ENCODE measurements around the gene STAB2. TPM values are rescaled to one million over a fixed set of nuclear protein-coding genes. Genes with fewer than 3 reads are reported as not detected.
A peak's percentile ranks its signal among the peaks of the same experiment; 100 is the strongest.

Gene STAB2
- total and polyA plus RNA-seq, 2 of the 8 experiments (the other 6 are each of a cell fraction or from before 2014, with no cell fraction given): not detected

DNA sequence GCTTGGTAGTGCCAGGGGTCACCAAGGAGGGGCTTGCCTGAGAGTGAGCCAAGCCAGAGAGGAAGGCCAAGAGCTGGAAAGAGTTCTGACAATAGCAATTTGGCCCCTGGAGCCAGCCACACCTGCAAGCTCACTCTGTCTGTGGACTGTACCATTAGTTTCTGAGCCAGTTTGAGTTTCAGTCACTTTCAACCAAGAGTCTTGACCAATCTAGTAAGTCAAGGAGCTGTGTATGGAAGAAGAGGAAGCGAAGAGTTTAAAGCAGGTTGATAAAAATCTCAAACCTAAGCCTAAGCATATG lies 215.5 kb downstream of the STAB2 start:
- no peaks in the 10 kb centered on the region for H3K79me2 ChIP-seq (ENCODE audit: control insufficient read depth in 1 of 2, insufficient read depth in 2 of 2, low read length in 2 of 2)
- peak overlapping the region; percentile 24; the same call in 1 of the 2 replicates for H2BK5ac ChIP-seq (ENCODE audit: low read depth, low read length)
- no peak overlapping the region for H2AK5ac ChIP-seq (ENCODE audit: low read depth, low read length)
- H3K14ac ChIP-seq (ENCODE audit: insufficient read length): no peak overlapping the region
- H2AFZ ChIP-seq (ENCODE audit: low read length): no peak overlapping the region
- peaks cover 0 to 4% (median 0%) of the 10 kb centered on the region in 4 experiments; a peak in 3 of 7 replicates for H3K4me1 ChIP-seq (replicated peaks in 1 of 4; ENCODE audit: control insufficient read depth in 3 of 4, insufficient read depth in 4 of 4, low read length in 3 of 4)
- H3K23ac ChIP-seq (ENCODE audit: insufficient read length): no peak overlapping the region
- no peak for TF ChIP-seq ASH2L (IDR thresholded peaks at IDR 0.05; ENCODE audit: low read length)
- TF ChIP-seq NRF1 (IDR thresholded peaks at IDR 0.05; ENCODE audit: low read depth, low read length): no peak
- TF ChIP-seq RNF2 (IDR thresholded peaks at IDR 0.05; ENCODE audit: borderline replicate concordance, low read depth, low read length, missing control alignments, poor library complexity, severe bottlenecking): no peak
- no peak for TF ChIP-seq KDM1A (IDR thresholded peaks at IDR 0.05; ENCODE audit: borderline replicate concordance, low read length)
- no peak for TF ChIP-seq JUN (IDR thresholded peaks at IDR 0.05; ENCODE audit: low read depth, low read length)
- TF ChIP-seq CBX8 (IDR thresholded peaks at IDR 0.05; ENCODE audit: borderline replicate concordance, low read depth, low read length): no peak
- no peak for TF ChIP-seq CEBPB (IDR thresholded peaks at IDR 0.05; ENCODE audit: low read depth, low read length)
- TF ChIP-seq CHD2 (IDR thresholded peaks at IDR 0.05; ENCODE audit: low read length): no peak
- no peak for TF ChIP-seq SIN3A (conservative IDR thresholded peaks at IDR 0.05 in 1 of 2, IDR thresholded peaks at IDR 0.05 in 1 of 2; ENCODE audit: low read depth in 1 of 2, low read length in 2 of 2)
- H3K4ac ChIP-seq (replicated peaks; ENCODE audit: insufficient read length, low read depth, low read length): no peak overlapping the region
- H3K18ac ChIP-seq (ENCODE audit: extremely low read depth, low read length): no peak overlapping the region
- no peak overlapping the region for H2BK20ac ChIP-seq (ENCODE audit: low read length)
- ChIA-PET POLR2A (ENCODE audit: partially characterized antibody) (no interaction called here), CTCF (ENCODE audit: partially characterized antibody) (interaction anchor here (0.6 to 1.2 kb wide), 3 partner anchors 11 to 610 kb away, joined by 3 to 7 read pairs (median 3); no protein-coding TSS in a partner anchor)
- no peak overlapping the region for H4K5ac ChIP-seq (ENCODE audit: insufficient read length, low read depth, low read length)
- H3K79me1 ChIP-seq (ENCODE audit: low read depth, low read length): no peaks in the 10 kb centered on the region
- no peak overlapping the region for H3K27ac ChIP-seq (ENCODE audit: low read depth, low read length)
- no peaks in the 10 kb centered on the region for H3K27me3 ChIP-seq (replicated peaks in 1 of 4; ENCODE audit: control insufficient read depth in 3 of 4, extremely low read depth in 1 of 4, insufficient read depth in 3 of 4, low read length in 3 of 4)
- DNase-seq (ENCODE audit: low read depth in 1 of 2, low spot score in 2 of 2) (no peak), FAIRE-seq (no peak)
- no peak overlapping the region for H3K4me3 ChIP-seq (ENCODE audit: extremely low read depth in 1 of 4, insufficient read depth in 2 of 4, low read depth in 3 of 4, low read length in 4 of 4)
- H3K9me3 ChIP-seq (ENCODE audit: insufficient read depth in 2 of 2, low read depth in 1 of 2, low read length in 1 of 2): no peaks in the 10 kb centered on the region
- no peak overlapping the region for H3K4me2 ChIP-seq (ENCODE audit: insufficient read depth in 1 of 2, low read depth in 2 of 2, low read length in 2 of 2)
- peaks cover 0 to 8% (median 0%) of the 10 kb centered on the region in 4 experiments; a peak in 3 of 8 replicates for H3K36me3 ChIP-seq (ENCODE audit: control insufficient read depth in 2 of 4, insufficient read depth in 4 of 4, low read length in 3 of 4)
- no peak overlapping the region for H3K9ac ChIP-seq (replicated peaks in 1 of 4; ENCODE audit: extremely low read depth in 1 of 4, low read depth in 3 of 4, low read length in 3 of 4)
- no peaks in the 10 kb centered on the region for H3K23me2 ChIP-seq (ENCODE audit: low read depth, low read length)
- H2BK15ac ChIP-seq (ENCODE audit: low read length): no peak overlapping the region
- no peak overlapping the region for H4K91ac ChIP-seq (replicated peaks; ENCODE audit: insufficient read length, low read length)
- H2BK12ac ChIP-seq (ENCODE audit: low read depth, low read length): no peak overlapping the region
- no peak overlapping the region for H4K8ac ChIP-seq (ENCODE audit: extremely low read depth, insufficient read depth, low read length)
- no peak overlapping the region for H2BK120ac ChIP-seq (replicated peaks; ENCODE audit: low read depth, low read length)
- peaks cover 0 to 3% of the 10 kb centered on the region in 2 experiments for H4K20me1 ChIP-seq (replicated peaks in 1 of 2; ENCODE audit: control insufficient read depth in 1 of 2, insufficient read depth in 2 of 2, low read length in 2 of 2)
- 75% methylated on average over 1 of the region's 1 CpG; no CpG with 5 or more reads in 1 of the 2 experiments for WGBS, 2 experiments (ENCODE audit: extremely low coverage in 1 of 2, insufficient coverage in 1 of 2, insufficient read length in 1 of 2, insufficient replicate concordance in 2 of 2, low coverage in 1 of 2, low lambda C conversion rate in 2 of 2, missing lambda C conversion rate in 1 of 2)
- H3K56ac ChIP-seq (replicated peaks; ENCODE audit: insufficient read length, low read depth, low read length): no peak overlapping the region
